Esophagus (tissue), 2 donors: Measurements from ENCODE around the gene CYB5R4. TPM values are rescaled to one million over a fixed set of nuclear protein-coding genes. Genes with fewer than 3 reads are reported as not detected.
"Not testable (repeated sequence)": the region's sequence is repeated elsewhere in the genome, so short reads cannot be mapped to it uniquely, and the experiment has no call there.

ENCODE experiments used
- H3K27ac ChIP-seq, 2 donors: one replicate each; pipeline ENCODE4 v1.5.1; 2013; ENCODE audit warnings: low read depth in 2 of 2, mild to moderate bottlenecking in 2 of 2, inconsistent platforms in 1 of 2, low read length in 1 of 2, moderate library complexity in 1 of 2
- H3K27me3 ChIP-seq, 2 donors: one replicate each; pipeline ENCODE4 v1.6.1; 2013; ENCODE audit warnings: low read length in 2 of 2, control low read depth in 1 of 2, mild to moderate bottlenecking in 1 of 2; ENCODE audit not compliant: insufficient read depth in 2 of 2, control insufficient read depth in 1 of 2
- H3K36me3 ChIP-seq, 2 donors: one replicate each; pipeline ENCODE4 v1.6.1; 2013; ENCODE audit warnings: low read length in 1 of 2; ENCODE audit not compliant: control insufficient read depth in 2 of 2, insufficient read depth in 2 of 2
- H3K4me1 ChIP-seq, 2 donors: one replicate each; pipeline ENCODE4 v1.6.1; 2013; ENCODE audit warnings: low read length in 1 of 2; ENCODE audit not compliant: control insufficient read depth in 2 of 2, insufficient read depth in 2 of 2
- H3K4me3 ChIP-seq, 2 donors: one replicate each; pipeline ENCODE4 v1.5.1; 2013; ENCODE audit warnings: low read length in 2 of 2, mild to moderate bottlenecking in 2 of 2, low read depth in 1 of 2, moderate library complexity in 1 of 2
- H3K9me3 ChIP-seq, 2 donors: one replicate each; pipeline ENCODE4 v1.6.1; 2013; ENCODE audit warnings: mild to moderate bottlenecking in 2 of 2, low read depth in 1 of 2, low read length in 1 of 2, moderate library complexity in 1 of 2; ENCODE audit not compliant: control insufficient read depth in 2 of 2, insufficient read depth in 1 of 2
- WGBS, 2 donors: extraction: QIAGEN DNeasy Blood & Tissue Kit; methylation state at CpG; one replicate each; pipeline ENCODE4 v1.1.7; 2013; 5-methylcytosine and 5-hydroxymethylcytosine counted together
- polyA plus RNA-seq, 2 donors: library from polyadenylated mRNA; stranded (reverse); fragments of 200-250 nt; gene quantifications; one replicate each; pipeline ENCODE4 v1.2.3, GENCODE V29; 2013
- donor health status: healthy with polysubstance abuse.
- donor health status: Bipolar disorder and iron deficiency.

The CYB5R4 gene
- polyA plus RNA-seq, 2 donors, result 2.8 to 8.1 TPM

DNA sequence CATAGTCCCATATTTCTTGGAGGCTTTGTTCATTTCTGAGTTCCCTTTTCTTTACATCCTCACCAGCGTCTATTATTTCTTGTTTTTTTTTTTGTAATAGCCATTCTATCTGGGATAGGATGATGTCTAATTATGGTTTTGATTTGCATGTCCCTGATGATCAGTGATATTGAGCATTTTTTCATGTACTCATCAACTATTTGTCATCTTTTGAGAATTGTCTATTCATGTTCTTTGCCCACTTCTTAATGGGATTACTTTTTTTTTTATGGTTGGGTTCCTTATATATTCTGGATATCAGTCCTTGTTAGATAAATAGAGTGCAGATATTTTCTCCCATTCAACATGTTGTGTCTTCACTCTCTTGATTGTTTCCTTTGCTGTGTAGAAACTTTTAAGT, 42.1 kb downstream of the CYB5R4 start:
- WGBS, 2 donors, result 88% methylated on average over 1 of the region's 1 CpG
- no peaks in the 10 kb centered on the region for H3K9me3 ChIP-seq
- H3K27me3 ChIP-seq, result no peaks in the 10 kb centered on the region
- H3K4me3 ChIP-seq, result no peak overlapping the region
- no peaks in the 10 kb centered on the region for H3K4me1 ChIP-seq
- no peaks in the 10 kb centered on the region for H3K36me3 ChIP-seq
- no peak overlapping the region for H3K27ac ChIP-seq

DNA sequence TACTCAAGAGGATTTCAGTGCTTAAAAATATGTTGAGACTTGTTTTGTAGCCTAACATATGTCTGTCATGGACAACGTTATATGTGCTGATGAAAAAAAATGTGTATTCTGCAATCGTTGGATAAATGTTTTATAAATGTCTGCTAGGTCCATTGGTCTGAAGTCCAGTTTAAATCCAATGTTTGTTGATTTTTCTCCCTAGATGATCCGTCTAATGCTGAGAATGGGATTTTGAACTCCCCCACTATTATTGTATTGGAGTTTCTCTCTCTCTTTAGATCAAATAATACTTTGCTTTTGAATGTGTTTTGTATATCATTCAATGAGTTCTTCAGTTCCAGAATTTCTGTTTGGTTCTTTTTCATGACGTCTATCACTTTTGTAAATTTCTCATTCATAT, 44.9 kb downstream of the CYB5R4 start:
- no peaks in the 10 kb centered on the region for H3K36me3 ChIP-seq
- H3K9me3 ChIP-seq, result no peaks in the 10 kb centered on the region
- no peak overlapping the region for H3K27ac ChIP-seq
- no peaks in the 10 kb centered on the region for H3K27me3 ChIP-seq
- H3K4me3 ChIP-seq, result no peak overlapping the region
- 77 to 79% methylated on average over 4 of the region's 4 CpGs for WGBS, 2 donors
- no peaks in the 10 kb centered on the region for H3K4me1 ChIP-seq

DNA sequence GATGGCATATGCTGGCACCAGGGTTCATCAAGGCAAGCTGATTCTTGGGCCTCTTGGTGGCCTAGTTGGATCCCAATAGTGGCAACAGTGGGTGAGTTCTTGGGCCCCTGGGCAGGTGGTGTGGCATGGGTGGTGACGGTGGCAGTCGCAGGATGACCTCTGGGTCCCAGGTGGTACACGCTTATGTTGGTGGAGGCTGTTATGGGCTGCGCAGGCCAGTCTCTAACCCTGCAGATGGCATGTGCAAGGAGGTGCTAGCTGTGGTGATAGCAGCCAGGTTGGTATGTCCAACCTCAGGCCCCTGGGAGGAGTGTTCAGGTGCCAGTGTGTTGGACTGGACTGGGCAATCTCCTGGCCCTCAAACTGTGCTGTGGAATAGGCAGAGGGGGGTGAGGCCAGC, 46.2 kb downstream of the CYB5R4 start:
- Histone ChIP-seq H3K27me3 (no peaks in the 10 kb centered on the region), H3K36me3 (no peaks in the 10 kb centered on the region), H3K27ac (no peak overlapping the region), H3K9me3 (no peaks in the 10 kb centered on the region), H3K4me3 (no peak overlapping the region), H3K4me1 (no peaks in the 10 kb centered on the region)
- 97% methylated on average over 4 of the region's 4 CpGs for WGBS, 2 donors

DNA sequence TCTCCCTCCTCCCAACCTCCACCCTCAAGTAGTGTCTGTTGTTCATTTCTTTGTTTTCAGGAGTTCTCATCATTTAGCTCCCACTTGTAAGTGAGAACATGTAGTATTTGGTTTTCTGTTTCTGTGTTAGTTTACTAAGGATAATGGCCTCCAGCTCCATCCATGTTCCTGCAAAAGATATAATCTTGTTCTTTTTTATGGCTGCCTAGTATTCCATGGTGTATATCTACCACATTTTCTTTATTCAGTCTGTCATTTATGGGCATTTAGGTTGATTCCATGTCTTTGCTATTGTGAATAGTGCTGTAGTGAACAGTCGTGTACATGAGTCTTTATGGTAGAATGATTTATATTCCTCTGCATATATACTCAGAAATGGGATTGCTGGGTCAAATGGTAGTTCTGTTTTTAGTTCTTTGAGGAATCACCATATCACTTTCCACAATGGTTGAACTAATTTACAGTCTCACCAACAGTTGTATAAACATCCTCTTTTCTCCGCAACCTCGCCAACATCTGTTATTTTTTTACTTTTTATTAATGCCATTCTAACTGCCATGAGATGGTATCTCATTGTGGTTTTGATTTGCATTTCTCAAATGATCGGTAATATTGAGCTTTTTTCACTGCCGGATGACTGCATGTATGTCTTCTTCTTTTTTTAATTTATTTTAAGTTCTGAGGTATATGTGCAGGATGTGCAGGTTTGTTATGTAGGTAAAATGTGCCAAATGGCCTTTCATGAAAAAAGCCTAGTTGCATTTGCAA, 48.3 kb downstream of the CYB5R4 start:
- not testable (repeated sequence) for H3K9me3 ChIP-seq, H3K27me3 ChIP-seq, H3K4me1 ChIP-seq, H3K4me3 ChIP-seq, H3K36me3 ChIP-seq, H3K27ac ChIP-seq
- 87 to 91% methylated on average over 5 of the region's 5 CpGs for WGBS, 2 donors

DNA sequence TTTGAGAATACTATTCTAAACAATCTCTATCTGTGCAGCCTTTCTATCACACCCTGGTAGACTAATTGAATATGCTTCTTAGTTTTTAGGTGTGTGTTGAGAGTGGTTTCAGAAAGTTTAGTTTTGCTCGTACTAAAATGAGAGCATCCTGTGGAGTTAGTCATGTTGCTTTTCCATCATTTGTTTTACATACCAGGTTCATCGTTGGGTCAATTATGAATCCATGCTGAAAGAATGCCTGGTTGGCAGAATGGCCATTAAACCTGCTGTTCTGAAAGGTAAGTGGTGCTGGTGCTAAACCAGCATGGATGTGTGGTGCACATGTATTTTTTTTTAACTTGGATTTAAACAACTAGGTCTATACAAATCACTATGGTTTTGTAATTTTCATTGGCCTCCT, 49.3 kb downstream of the CYB5R4 start:
- H3K36me3 ChIP-seq, result no peaks in the 10 kb centered on the region
- WGBS, 2 donors, result 79 to 87% methylated on average over 2 of the region's 2 CpGs
- no peaks in the 10 kb centered on the region for H3K9me3 ChIP-seq
- H3K4me1 ChIP-seq, result no peaks in the 10 kb centered on the region
- no peak overlapping the region for H3K27ac ChIP-seq
- no peak overlapping the region for H3K4me3 ChIP-seq
- no peaks in the 10 kb centered on the region for H3K27me3 ChIP-seq

DNA sequence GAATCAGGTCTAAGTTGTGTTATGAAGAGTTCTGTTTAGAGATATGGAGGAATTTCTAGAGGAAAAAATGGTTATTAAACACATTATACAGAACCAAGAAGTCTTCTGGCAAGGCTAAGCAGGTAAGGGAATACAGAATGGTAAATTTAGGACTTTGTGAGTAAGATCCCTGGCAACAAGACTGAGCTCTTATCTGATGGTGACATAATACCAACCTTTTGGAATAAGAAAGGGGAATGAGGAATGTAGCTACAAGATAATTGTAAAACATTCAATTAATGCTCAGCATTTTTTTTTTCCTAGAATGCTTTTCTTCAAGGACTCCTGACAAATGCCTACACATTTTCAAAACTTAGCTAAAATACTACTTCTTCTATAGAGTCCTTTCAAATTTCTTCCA, 51.8 kb downstream of the CYB5R4 start:
- no peaks in the 10 kb centered on the region for H3K4me1 ChIP-seq
- no peaks in the 10 kb centered on the region for H3K9me3 ChIP-seq
- H3K4me3 ChIP-seq, result no peak overlapping the region
- no peaks in the 10 kb centered on the region for H3K36me3 ChIP-seq
- no peak overlapping the region for H3K27ac ChIP-seq
- H3K27me3 ChIP-seq, result no peaks in the 10 kb centered on the region

DNA sequence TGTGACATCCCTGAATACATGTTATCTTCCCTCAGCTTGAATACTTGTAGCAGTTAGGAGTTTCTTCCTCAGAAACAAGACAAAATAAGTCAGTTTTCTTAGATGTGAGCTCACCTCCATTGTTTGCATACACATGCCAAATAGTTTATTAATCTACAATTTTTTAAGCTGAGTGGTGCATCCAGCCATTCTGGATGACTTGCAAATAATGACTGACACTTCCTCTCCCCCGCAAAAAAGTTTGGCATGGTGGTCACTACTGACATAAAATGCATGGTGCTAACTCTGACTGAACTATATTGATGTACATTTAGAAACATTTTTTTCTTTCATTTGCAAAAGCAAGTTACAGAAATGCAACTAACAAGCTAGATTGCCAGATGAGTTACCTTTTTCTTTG, 55.5 kb downstream of the CYB5R4 start:
- WGBS, 2 donors, result 77 to 83% methylated on average over 1 of the region's 1 CpG

DNA sequence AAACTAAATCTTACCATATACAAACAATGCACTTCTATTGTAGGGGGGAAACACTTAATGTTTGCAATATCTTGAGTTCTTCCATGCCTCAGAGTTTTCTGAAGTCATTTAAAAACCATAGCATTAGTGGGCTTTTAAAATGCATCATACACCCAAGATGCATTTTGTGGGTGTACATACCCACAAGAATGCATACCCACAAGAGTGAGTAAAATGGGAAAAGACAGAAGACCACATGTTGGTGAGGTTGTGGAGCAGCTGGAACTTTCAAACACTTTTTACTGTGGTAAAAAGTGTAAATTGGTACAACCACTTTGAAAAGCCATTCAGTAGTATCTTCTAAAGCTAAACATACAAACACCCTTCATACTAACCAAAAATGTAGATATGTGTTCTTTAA, 57.5 kb downstream of the CYB5R4 start:
- H3K9me3 ChIP-seq, result no peaks in the 10 kb centered on the region
- H3K36me3 ChIP-seq, result peaks cover 0 to 2% of the 10 kb centered on the region in 2 donors
- H3K27ac ChIP-seq, result no peak overlapping the region
- H3K4me1 ChIP-seq, result no peaks in the 10 kb centered on the region
- H3K4me3 ChIP-seq, result no peak overlapping the region
- H3K27me3 ChIP-seq, result no peaks in the 10 kb centered on the region

More for the DNA sequence above, 55.5 kb downstream of the CYB5R4 start:
- H3K4me1 ChIP-seq, result no peaks in the 10 kb centered on the region
- no peaks in the 10 kb centered on the region for H3K27me3 ChIP-seq
- no peaks in the 10 kb centered on the region for H3K36me3 ChIP-seq
- no peaks in the 10 kb centered on the region for H3K9me3 ChIP-seq
- H3K27ac ChIP-seq, result no peak overlapping the region
- H3K4me3 ChIP-seq, result no peak overlapping the region

DNA sequence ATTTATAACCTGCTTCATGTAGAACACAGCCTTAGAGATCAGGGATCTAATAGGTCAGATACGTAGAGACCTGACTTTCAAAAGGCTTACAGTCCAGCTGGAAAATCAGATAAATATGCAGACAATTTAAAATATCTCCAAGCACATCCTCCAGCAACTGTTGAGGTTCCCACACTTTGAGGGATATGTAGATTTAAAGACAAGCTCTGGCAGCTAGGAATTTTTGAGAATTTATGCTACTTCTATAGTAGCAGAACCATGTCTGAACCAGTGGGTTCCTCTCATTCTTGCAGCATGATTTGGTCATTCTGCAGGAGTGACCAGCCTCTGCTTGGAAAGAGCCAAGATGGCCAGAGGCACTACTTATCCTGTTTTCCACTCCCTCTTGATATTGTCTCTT, 60.5 kb downstream of the CYB5R4 start:
- no peaks in the 10 kb centered on the region for H3K9me3 ChIP-seq
- 97% methylated on average over 1 of the region's 1 CpG for WGBS, 2 donors
- H3K27ac ChIP-seq, result no peak overlapping the region
- H3K4me1 ChIP-seq, result no peaks in the 10 kb centered on the region
- peaks cover 0 to 3% of the 10 kb centered on the region in 2 donors for H3K36me3 ChIP-seq
- H3K4me3 ChIP-seq, result no peak overlapping the region
- H3K27me3 ChIP-seq, result no peaks in the 10 kb centered on the region

DNA sequence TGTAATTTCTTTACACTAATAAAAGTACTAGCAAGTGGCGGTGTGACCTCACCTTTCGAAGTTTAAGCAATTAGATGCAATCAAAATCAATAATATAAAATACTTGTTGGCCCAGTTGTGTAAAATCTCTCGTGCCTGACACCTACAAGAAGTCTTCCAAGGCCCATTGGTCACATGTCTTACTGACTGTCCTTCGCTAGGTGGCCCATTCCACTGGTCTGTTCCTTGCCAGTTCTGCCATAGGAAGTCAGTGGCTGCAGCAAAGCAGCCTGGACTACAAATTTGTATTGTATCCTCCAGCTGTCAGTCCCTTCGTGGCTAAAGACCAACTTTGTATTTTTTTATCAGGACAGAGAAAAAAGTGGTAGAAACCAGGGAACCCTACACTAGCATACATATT, 61.8 kb downstream of the CYB5R4 start:
- H3K9me3 ChIP-seq, result no peaks in the 10 kb centered on the region

More for the DNA sequence above, 61.8 kb downstream of the CYB5R4 start:
- 91 to 94% methylated on average over 5 of the region's 5 CpGs for WGBS, 2 donors
- Histone ChIP-seq H3K4me3 (no peak overlapping the region), H3K36me3 (peaks cover 0 to 4% of the 10 kb centered on the region in 2 donors), H3K27ac (no peak overlapping the region), H3K27me3 (no peaks in the 10 kb centered on the region), H3K4me1 (no peaks in the 10 kb centered on the region)
